GM21360 (cell line): ENCODE data around the gene CHMP1B.

Experiments used
- ATAC-seq: cut with Tn5 transposase; IDR thresholded peaks from one replicate; pipeline ENCODE4 v1.9.1; 2021; ENCODE audit warnings: mild to moderate bottlenecking, moderate library complexity; ENCODE audit not compliant: unreplicated experiment

The CHMP1B gene

GRCh38 chr18:11901826-11902438, 50.7 kb downstream of the CHMP1B start:
- ATAC-seq: no peak

GRCh38 chr18:11902522-11903292, 51.5 kb downstream of the CHMP1B start:
- no peak for ATAC-seq
